GM18951 (cell line): ENCODE data around the gene SUPT3H.
"Not testable (repeated sequence)": the region's sequence is repeated elsewhere in the genome, so short reads cannot be mapped to it uniquely, and the experiment has no call there.

ENCODE experiments used
- POLR2A ChIP-seq: IDR thresholded peaks from 4 replicates; pipeline ENCODE4 v1.6.1; 2011; ENCODE audit warnings: mild to moderate bottlenecking; ENCODE audit not compliant: insufficient read length, insufficient read depth; ENCODE audit errors: extremely low read depth
- in situ Hi-C: fragments of 300-500 bp; cut with MboI; formaldehyde crosslinking; loops from one replicate; pipeline ENCODE4 v1.12.0; 2022; ENCODE audit warnings: low sequenced_read_pairs, mixed read lengths, inconsistent platforms; ENCODE audit not compliant: unreplicated experiment

Gene SUPT3H

DNA sequence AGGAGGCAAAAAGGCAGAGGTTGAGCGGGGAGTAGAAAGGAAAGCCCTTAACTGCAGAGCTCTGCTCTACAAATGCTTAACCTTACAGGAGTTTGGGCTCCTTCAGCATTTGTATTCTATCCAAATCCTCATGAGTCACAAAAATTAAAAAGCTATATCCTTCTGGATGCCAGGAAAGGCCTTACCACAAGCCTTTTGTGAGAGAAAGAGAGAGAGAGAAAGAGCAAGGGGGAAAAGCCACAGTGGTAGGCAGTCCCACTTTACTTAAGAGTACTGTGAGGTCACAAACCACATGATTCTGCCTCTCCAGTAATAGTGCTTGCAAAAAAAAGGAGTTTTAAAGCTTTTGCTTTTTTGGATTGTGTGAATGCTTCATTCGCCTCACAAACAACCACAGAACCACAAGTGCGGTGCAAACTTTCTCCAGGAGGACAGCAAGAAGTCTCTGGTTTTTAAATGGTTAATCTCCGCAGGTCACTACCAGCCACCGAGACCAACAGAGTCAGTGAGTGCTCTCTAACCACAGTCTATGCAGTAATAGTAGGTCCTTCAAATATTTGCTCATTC lies 49.7 kb downstream of the SUPT3H start, which contains the start of gene RUNX2:
Gene RUNX2, plus strand, starts transcription at position 375 of the 567 bp plus-strand sequence. CDS start 397 bp downstream, outside the sequence.
- in situ Hi-C loops: no loop called here
- TF ChIP-seq POLR2A: no peak

GRCh38 chr6:45326698-45327417 lies 50.9 kb downstream of the SUPT3H start:
- no peak for TF ChIP-seq POLR2A

GRCh38 chr6:45323656-45324224 lies 54.0 kb downstream of the SUPT3H start:
- TF ChIP-seq POLR2A: no peak

More at GRCh38 chr6:45326698-45327417, 50.9 kb downstream of the SUPT3H start:
- in situ Hi-C loops: no loop called here

GRCh38 chr6:45320349-45320748 lies 57.4 kb downstream of the SUPT3H start:
- TF ChIP-seq POLR2A: no peak
- in situ Hi-C loops: no loop called here

More at GRCh38 chr6:45323656-45324224, 54.0 kb downstream of the SUPT3H start:
- in situ Hi-C loops: no loop called here

DNA sequence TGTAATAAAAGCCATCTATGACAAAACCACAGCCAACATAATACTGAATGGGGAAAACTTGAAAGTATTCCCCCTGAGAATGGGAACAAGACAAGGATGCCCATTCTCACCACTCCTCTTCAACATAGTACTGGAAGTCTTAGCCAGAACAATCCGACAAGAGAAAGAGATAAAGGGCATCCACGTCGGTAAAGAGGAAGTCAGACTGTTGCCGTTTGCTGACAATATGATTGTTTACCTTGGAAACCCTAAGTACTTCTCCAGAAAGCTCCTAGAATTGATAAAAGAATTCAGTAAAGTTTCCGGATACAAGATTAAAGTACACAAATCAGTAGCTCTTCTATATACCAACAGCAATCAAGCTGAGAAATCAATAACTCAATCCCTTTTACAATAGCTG lies 63.6 kb downstream of the SUPT3H start:
- in situ Hi-C loops: no loop called here
- TF ChIP-seq POLR2A: no peak

GRCh38 chr6:45310118-45310788 lies 67.5 kb downstream of the SUPT3H start:
- no peak for TF ChIP-seq POLR2A
- in situ Hi-C loops: no loop called here

GRCh38 chr6:45305546-45305945 lies 72.2 kb downstream of the SUPT3H start:
- in situ Hi-C loops: no loop called here
- TF ChIP-seq POLR2A: no peak

GRCh38 chr6:45302832-45303231 lies 74.9 kb downstream of the SUPT3H start:
- in situ Hi-C loops: no loop called here
- TF ChIP-seq POLR2A: no peak

DNA sequence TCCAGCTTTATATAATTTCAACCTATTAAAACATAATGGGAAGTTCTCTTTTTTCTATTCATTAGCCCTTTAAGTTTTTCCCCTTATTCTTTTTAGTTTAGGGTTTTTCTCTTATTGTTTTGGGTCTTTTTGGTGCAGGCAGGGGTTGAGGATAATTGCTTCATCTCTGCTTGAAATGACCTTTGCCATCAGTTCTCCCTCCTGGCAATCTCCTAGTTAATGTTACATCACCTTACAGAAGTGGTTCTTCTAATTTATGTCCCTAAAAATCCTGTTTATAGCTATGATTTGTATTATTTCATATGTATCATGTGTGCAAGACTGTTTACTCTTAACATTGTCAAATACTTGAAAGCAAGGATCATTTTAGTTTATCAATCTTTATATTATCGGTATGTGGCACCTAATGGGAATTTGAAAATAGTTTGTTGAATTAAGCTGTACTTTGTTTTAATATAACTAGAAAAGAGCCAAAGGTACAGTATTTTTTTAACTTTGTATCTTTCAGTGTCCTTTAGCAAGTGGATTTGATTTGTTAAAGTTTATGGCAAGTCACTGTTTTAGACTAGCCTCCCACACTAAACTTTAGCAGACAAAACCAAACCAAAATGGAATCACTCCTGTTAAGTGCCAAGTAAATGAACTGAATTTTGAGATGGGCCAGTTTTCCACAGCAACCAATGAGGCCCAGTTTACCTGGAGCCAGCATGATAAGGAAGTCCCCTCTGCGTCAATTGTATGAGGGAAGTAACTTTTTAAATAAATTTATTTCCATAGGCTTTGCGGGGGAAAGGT lies 76.2 kb downstream of the SUPT3H start:
- in situ Hi-C loops: no loop called here
- TF ChIP-seq POLR2A: no peak

- TF ChIP-seq POLR2A: no peak
- in situ Hi-C loops: no loop called here
Observed at GRCh38 chr6:45300736-45301135, 77.0 kb downstream of the SUPT3H start.

DNA sequence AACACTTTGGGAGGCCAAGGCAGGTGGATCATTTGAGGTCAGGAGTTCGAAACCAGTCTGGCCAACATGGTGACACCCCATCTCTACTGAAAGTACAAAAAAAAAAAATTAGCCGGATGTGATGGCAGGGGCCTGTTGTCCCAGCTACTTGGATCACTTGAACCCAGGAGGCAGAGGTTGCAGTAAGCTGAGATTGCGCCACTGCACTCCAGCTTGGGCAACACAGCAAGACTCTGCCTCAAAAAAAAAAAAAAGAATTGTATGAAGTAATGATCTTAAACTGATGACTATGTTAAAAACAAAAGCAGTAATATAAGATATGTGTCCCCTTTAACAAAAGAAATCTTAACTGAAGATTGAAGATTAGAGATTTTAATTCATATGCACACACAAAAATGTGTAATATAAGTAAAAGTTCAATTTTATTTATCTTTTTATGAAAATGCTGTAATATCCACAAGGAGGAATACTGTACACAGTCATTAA lies 78.6 kb downstream of the SUPT3H start:
- no peak for TF ChIP-seq POLR2A
- in situ Hi-C loops: no loop called here

DNA sequence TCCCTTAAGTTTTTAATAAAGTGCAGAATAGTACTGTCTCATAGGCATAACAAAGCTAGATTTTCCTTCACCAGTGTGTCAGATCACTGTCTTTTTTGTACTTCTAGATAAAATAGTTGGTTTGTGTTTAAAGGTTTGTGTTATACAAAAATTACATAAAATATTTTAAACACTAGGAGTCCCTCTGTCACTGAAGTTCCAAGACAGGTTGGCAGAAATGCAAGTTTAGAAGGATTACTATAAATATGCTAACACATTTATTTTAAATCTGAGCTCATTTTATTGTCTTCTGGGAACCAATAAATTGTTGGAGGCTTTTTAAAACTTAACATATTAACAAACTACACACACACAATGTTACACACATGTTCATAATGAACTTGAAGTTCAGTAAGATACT lies 80.4 kb downstream of the SUPT3H start:
- no peak for TF ChIP-seq POLR2A

GRCh38 chr6:45294065-45294701 lies 83.6 kb downstream of the SUPT3H start:
- in situ Hi-C loops: not testable (repeated sequence)

More for the DNA sequence above, 80.4 kb downstream of the SUPT3H start:
- in situ Hi-C loops: no loop called here
